T-cell (primary cell): ENCODE measurements around the gene OR1L4. TPM values are rescaled to one million over a fixed set of nuclear protein-coding genes. Genes with fewer than 3 reads are reported as not detected.

Source experiments
- ATAC-seq, 4 experiments: fragments of 200-7000 bp in 3 of 4; fragments of 150-1000 bp in 1 of 4; cut with Tn5 transposase; replicated peaks in 1 of 4; 1 replicate in 3 of 4; 2 replicates in 1 of 4; pipeline ENCODE4 v1.10.0; 2021; ENCODE audit warnings: moderate library complexity in 3 of 4, mild to moderate bottlenecking in 2 of 4, moderate number of reproducible peaks in 1 of 4
- CTCF ChIA-PET, 2 donors: fragments of 300-600 bp; sonication (Branson Sonifier 250); formaldehyde crosslinking; loops; one replicate each; lab custom pipeline; 2022; ENCODE audit warnings: antibody characterized with exemption in 2 of 2; lab: Charles Lee
- POLR2A ChIA-PET, 2 donors: fragments of 300-600 bp; sonication (Branson Sonifier 250); formaldehyde crosslinking; loops; one replicate each; lab custom pipeline; 2022; ENCODE audit warnings: antibody characterized with exemption in 2 of 2; lab: Charles Lee
- DNase-seq, 35 experiments: peaks; one replicate each; pipeline versions ENCODE4 v3.0.0 to v3.0.0-alpha.2; 2013 to 2023
- H3K27ac ChIP-seq: one replicate; pipeline ENCODE4 v1.5.1; 2013; ENCODE audit warnings: low read length
- H3K27me3 ChIP-seq, 2 experiments: replicated peaks in 1 of 2; 1 replicate in 1 of 2; 2 replicates in 1 of 2; pipeline versions ENCODE4 v1.6.1 to v1.7.0; 2013; ENCODE audit warnings: low read length in 1 of 2, mixed read lengths in 1 of 2; ENCODE audit not compliant: control insufficient read depth in 2 of 2, insufficient read depth in 2 of 2; ENCODE audit errors: extremely low read depth in 1 of 2
- H3K36me3 ChIP-seq, 2 donors: 1 replicate in 1 of 2; 2 replicates in 1 of 2; pipeline versions ENCODE4 v1.6.1 to v1.7.0; 2013; ENCODE audit warnings: low read length in 1 of 2; ENCODE audit not compliant: control insufficient read depth in 2 of 2, insufficient read depth in 1 of 2; ENCODE audit errors: extremely low read depth in 1 of 2
- H3K4me1 ChIP-seq, 2 experiments: 1 replicate in 1 of 2; 2 replicates in 1 of 2; pipeline versions ENCODE4 v1.6.1 to v1.7.0; 2013; ENCODE audit warnings: low read length in 2 of 2, mixed read lengths in 1 of 2; ENCODE audit not compliant: insufficient read depth in 2 of 2, control insufficient read depth in 1 of 2; ENCODE audit errors: extremely low read depth in 1 of 2
- H3K4me3 ChIP-seq, 2 donors: 1 replicate in 1 of 2; 2 replicates in 1 of 2; pipeline versions ENCODE4 v1.5.1 to v1.7.0; 2013; ENCODE audit warnings: mild to moderate bottlenecking in 2 of 2, low read length in 1 of 2, moderate library complexity in 1 of 2; ENCODE audit not compliant: control insufficient read depth in 1 of 2; ENCODE audit errors: extremely low read depth in 1 of 2
- H3K9me3 ChIP-seq: 2 replicates; pipeline ENCODE4 v1.7.0; 2013
- H3K27ac Mint-ChIP-seq, 2 donors: one replicate each; pipeline ENCODE4 v1.8.0; 2020 to 2021; ENCODE audit warnings: mild to moderate bottlenecking in 2 of 2, mixed read lengths in 2 of 2
- H3K27me3 Mint-ChIP-seq, 2 donors: one replicate each; pipeline ENCODE4 v1.8.0; 2021 to 2022; ENCODE audit warnings: mixed read lengths in 2 of 2
- H3K36me3 Mint-ChIP-seq: one replicate; pipeline ENCODE4 v1.8.0; 2021; ENCODE audit warnings: mixed read lengths
- H3K4me1 Mint-ChIP-seq, 3 donors: one replicate each; pipeline ENCODE4 v1.8.0; 2020 to 2022; ENCODE audit warnings: mixed read lengths in 3 of 3, mild to moderate bottlenecking in 1 of 3
- H3K4me3 Mint-ChIP-seq, 3 donors: one replicate each; pipeline ENCODE4 v1.8.0; 2020 to 2022; ENCODE audit warnings: mild to moderate bottlenecking in 3 of 3, mixed read lengths in 3 of 3, moderate library complexity in 3 of 3
- H3K9me3 Mint-ChIP-seq, 3 donors: one replicate each; pipeline ENCODE4 v1.8.0; 2020 to 2022; ENCODE audit warnings: mixed read lengths in 3 of 3
- WGBS: methylation state at CpG from one replicate; pipeline ENCODE4 v1.1.5; 2013; ENCODE audit warnings: missing lambda C conversion rate; ENCODE audit not compliant: insufficient coverage; 5-methylcytosine and 5-hydroxymethylcytosine counted together
- total RNA-seq, 35 experiments: library from RNA in 6 of 35; stranded (reverse) in 6 of 35; fragments of 120-200 nt in 1 of 35; gene quantifications; one replicate each; pipeline versions ENCODE4 v1.2.1 to v1.2.4 and lab custom pipeline; 2013 to 2026

The OR1L4 gene
- total RNA-seq, 5 donors from 2014 or later (not counting 1 experiment from before 2014, with no cell fraction given), result not detected

DNA sequence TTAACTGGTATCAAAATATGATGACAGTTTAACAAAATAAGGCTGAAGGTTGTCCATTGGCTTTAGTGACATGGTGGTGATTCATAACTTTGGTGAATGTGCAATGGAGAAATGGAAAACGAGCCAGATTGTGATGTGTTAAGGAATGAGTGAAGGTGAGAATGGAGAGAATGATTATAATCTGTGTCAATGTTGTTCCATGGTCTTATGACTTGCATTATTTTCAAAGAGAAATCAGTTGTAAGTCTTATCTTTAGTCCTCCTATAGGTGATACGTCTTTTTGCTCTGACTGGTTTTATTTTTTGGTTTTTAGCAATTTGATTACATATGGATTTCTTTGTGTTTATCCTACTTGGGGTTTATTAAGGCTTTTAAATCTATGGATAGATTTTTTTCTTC lies 31.0 kb downstream of the OR1L4 start:
- no peak overlapping the region for H3K4me3 ChIP-seq
- no peak for ATAC-seq
- CTCF ChIA-PET, result interaction anchor here in 1 of 2 donors (0.6 kb wide), 1 partner anchor 104 kb away, joined by 6 read pairs; no protein-coding TSS in a partner anchor
- peaks cover 23% of the 10 kb centered on the region for H3K36me3 Mint-ChIP-seq
- no peaks in the 10 kb centered on the region for H3K4me1 Mint-ChIP-seq
- POLR2A ChIA-PET, result no interaction called here
- H3K27ac Mint-ChIP-seq, result no peak overlapping the region
- H3K4me3 Mint-ChIP-seq, result no peak overlapping the region
- H3K36me3 ChIP-seq, result no peaks in the 10 kb centered on the region
- no peak for DNase-seq
- H3K9me3 ChIP-seq, result no peaks in the 10 kb centered on the region
- H3K27me3 ChIP-seq, result no peaks in the 10 kb centered on the region
- peaks cover 0 to 3% of the 10 kb centered on the region in 2 donors for H3K27me3 Mint-ChIP-seq
- H3K27ac ChIP-seq, result no peak overlapping the region
- WGBS, result no CpG with 5 or more reads among the region's 2 CpGs
- H3K9me3 Mint-ChIP-seq, result peaks cover 20 to 23% (median 22%) of the 10 kb centered on the region in 3 donors
- H3K4me1 ChIP-seq, result no peaks in the 10 kb centered on the region

DNA sequence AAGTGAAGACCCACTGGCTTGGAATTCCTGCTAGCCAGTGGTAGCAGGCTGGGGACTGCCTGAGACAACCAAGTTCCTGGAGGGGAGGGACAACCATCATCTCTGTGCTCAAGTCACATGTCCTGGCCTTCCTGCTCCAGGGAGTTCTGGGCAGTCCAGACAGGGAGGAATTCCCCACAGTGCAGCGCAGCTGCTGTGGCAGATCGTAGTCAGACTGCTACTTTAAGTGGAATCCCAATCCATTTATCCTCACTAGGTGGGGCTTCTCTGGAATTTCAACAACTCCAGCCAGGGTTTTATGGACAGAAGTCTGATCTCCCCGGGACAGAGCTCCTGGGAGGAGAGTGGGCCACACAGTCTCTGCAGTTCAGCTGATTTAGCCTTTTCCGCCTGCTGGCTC lies 44.0 kb downstream of the OR1L4 start:
- no peaks in the 10 kb centered on the region for H3K4me1 ChIP-seq
- WGBS, result 89% methylated on average over 3 of the region's 4 CpGs
- Mint-ChIP-seq H3K9me3 (peaks cover 19 to 40% (median 30%) of the 10 kb centered on the region in 3 donors), H3K36me3 (peaks cover 19% of the 10 kb centered on the region), H3K4me3 (no peak overlapping the region), H3K27ac (no peak overlapping the region), H3K4me1 (no peaks in the 10 kb centered on the region), H3K27me3 (peaks cover 0 to 7% of the 10 kb centered on the region in 2 donors)
- no peaks in the 10 kb centered on the region for H3K36me3 ChIP-seq
- no peak for DNase-seq
- no peak overlapping the region for H3K4me3 ChIP-seq
- peaks cover 3% of the 10 kb centered on the region for H3K9me3 ChIP-seq
- no peak for ATAC-seq
- peaks cover 0 to 9% of the 10 kb centered on the region in 2 experiments for H3K27me3 ChIP-seq
- CTCF ChIA-PET, result no interaction called here
- POLR2A ChIA-PET, result no interaction called here
- H3K27ac ChIP-seq, result no peak overlapping the region

Other genes starting within 250 kb of the OR1L4 start
- gene OR1J1, start 246.1 kb upstream of the OR1L4 start, total RNA-seq, result not detected
- not detected for gene OR1J2, start 213.2 kb upstream of the OR1L4 start, total RNA-seq
- not detected for gene OR1J4, start 204.8 kb upstream of the OR1L4 start, total RNA-seq
- not detected for gene OR1N1, start 196.7 kb upstream of the OR1L4 start, total RNA-seq
- not detected for gene OR1N2, start 170.9 kb upstream of the OR1L4 start, total RNA-seq
- under 1 TPM in 1 of 5 donors, not detected in 4; 0.35 TPM for gene OR1L8, start 140.6 kb upstream of the OR1L4 start, total RNA-seq
- not detected for gene OR1Q1, start 109.3 kb upstream of the OR1L4 start, total RNA-seq
- gene OR1B1, start 66.4 kb upstream of the OR1L4 start, total RNA-seq, result not detected
- gene OR1L1, start 62.3 kb upstream of the OR1L4 start, total RNA-seq, result not detected
- gene OR1L3, start 48.9 kb upstream of the OR1L4 start, total RNA-seq, result not detected
- not detected for gene OR1L6, start 18.3 kb downstream of the OR1L4 start, total RNA-seq
- not detected for gene OR5C1, start 64.9 kb downstream of the OR1L4 start, total RNA-seq
- gene OR1K1, start 76.1 kb downstream of the OR1L4 start, total RNA-seq, result not detected
- 10 to 100 TPM; 13.3 to 16.7 (median 14.3) TPM for gene PDCL, start 104.6 kb downstream of the OR1L4 start, total RNA-seq
- gene RC3H2, start 181.4 kb downstream of the OR1L4 start, total RNA-seq, result 10 to 100 TPM; 45.3 to 76.0 (median 59.8) TPM
- 10 to 100 TPM in 3 of 5 donors, 1 to 10 TPM in 2; 3.5 to 14.8 (median 13.4) TPM for gene ZBTB6, start 189.3 kb downstream of the OR1L4 start, total RNA-seq
- gene ZBTB26, start 207.5 kb downstream of the OR1L4 start, total RNA-seq, result 1 to 10 TPM; 5.4 to 7.3 (median 6.0) TPM
- gene RABGAP1, start 217.0 kb downstream of the OR1L4 start, total RNA-seq, result 10 to 100 TPM; 35.7 to 42.0 (median 37.7) TPM